ENCODE results near the gene ZAP70. TPM values are rescaled to one million over a fixed set of nuclear protein-coding genes. Genes with fewer than 3 reads are reported as not detected.
"Not testable (repeated sequence)": the region's sequence is repeated elsewhere in the genome, so short reads cannot be mapped to it uniquely, and the experiment has no call there.

Gene ZAP70
- total and polyA plus RNA-seq, 10 of the 15 experiments (the other 5 are each of a cell fraction or from before 2014, with no cell fraction given), result 0.18 to 2.9 (median 1.2) TPM; not detected in 1

DNA sequence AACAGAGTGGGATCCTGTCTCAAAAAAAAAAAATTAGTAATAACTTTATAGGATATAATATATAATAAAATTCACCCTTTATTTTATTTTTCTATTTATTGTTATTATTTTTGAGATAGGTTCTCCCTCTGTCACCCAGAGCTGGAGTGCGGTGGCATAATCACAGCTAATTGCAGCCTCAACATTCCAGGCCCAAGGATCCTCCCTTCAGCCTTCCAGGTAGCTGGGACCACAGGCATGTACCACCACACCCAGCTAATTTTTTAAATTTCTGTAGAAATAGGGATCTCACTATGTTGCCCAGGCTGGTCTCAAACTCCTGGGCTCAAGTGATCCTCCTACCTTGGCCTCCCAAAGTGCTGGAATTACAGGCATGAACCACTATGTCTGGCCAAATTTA is 42.9 kb upstream of the ZAP70 start:
- RAD21 ChIA-PET (ENCODE audit: unreplicated experiment), result interaction anchor here (0.9 kb wide), 1 partner anchor 26 kb away, joined by 3 read pairs; no protein-coding TSS in a partner anchor
- no peaks in the 10 kb centered on the region for H3K79me2 ChIP-seq (ENCODE audit: control insufficient read depth, insufficient read depth, low read length)
- no peak overlapping the region for H2AFZ ChIP-seq (ENCODE audit: control insufficient read depth, low read depth, low read length)
- in situ Hi-C loops (cut with MboI) (no loop called here), intact Hi-C loops (cut with micrococcal nuclease; ENCODE audit: unreplicated experiment) (no loop called here)
- peaks cover 9% of the 10 kb centered on the region for H3K4me1 ChIP-seq (ENCODE audit: control insufficient read depth, insufficient read depth, low read length)
- no peaks in the 10 kb centered on the region for H3K27me3 ChIP-seq (replicated peaks in 1 of 2; ENCODE audit: control insufficient read depth in 2 of 2, insufficient read depth in 2 of 2, low read length in 1 of 2)
- SMC1A ChIA-PET (ENCODE audit: uncharacterized antibody, unreplicated experiment), result interaction anchor here (0.6 to 1.1 kb wide), 3 partner anchors 9 to 717 kb away, joined by 3 read pairs; no protein-coding TSS in a partner anchor
- 100% methylated on average over 1 of the region's 1 CpG for WGBS (ENCODE audit: insufficient coverage, insufficient replicate concordance, low lambda C conversion rate, missing lambda C conversion rate)
- H4K20me1 ChIP-seq (ENCODE audit: control insufficient read depth, insufficient read depth), result no peaks in the 10 kb centered on the region
- no peak for FAIRE-seq
- H3K27ac ChIP-seq (ENCODE audit: control insufficient read depth, insufficient read depth), result no peak overlapping the region
- CTCF ChIA-PET, result interaction anchor here (1.0 to 1.9 kb wide), 3 partner anchors 12 to 80 kb away, joined by 4 to 7 read pairs (median 6); no protein-coding TSS in a partner anchor
- no peak overlapping the region for H3K4me2 ChIP-seq (ENCODE audit: control insufficient read depth, insufficient read depth)
- TF ChIP-seq BACH1 (IDR thresholded peaks at IDR 0.05; ENCODE audit: borderline replicate concordance) (no peak), HDAC2 (IDR thresholded peaks at IDR 0.05) (no peak), ATF7 (IDR thresholded peaks at IDR 0.05; ENCODE audit: low read depth) (no peak), BMI1 (IDR thresholded peaks at IDR 0.05; ENCODE audit: borderline replicate concordance) (no peak), KLF5 (IDR thresholded peaks at IDR 0.05; ENCODE audit: partially characterized antibody) (no peak), HDAC6 (IDR thresholded peaks at IDR 0.05; ENCODE audit: unreplicated experiment) (no peak), RAD51 (IDR thresholded peaks at IDR 0.05) (no peak), CBX3 (IDR thresholded peaks at IDR 0.05; ENCODE audit: borderline replicate concordance, low read depth) (no peak), POU2F2 (IDR thresholded peaks at IDR 0.05; ENCODE audit: borderline replicate concordance, low read depth, low read length) (no peak)
- no peak overlapping the region for H3K9ac ChIP-seq (ENCODE audit: control insufficient read depth, insufficient read depth, low read length)
- no peaks in the 10 kb centered on the region for H3K36me3 ChIP-seq (ENCODE audit: control insufficient read depth in 2 of 2, insufficient read depth in 2 of 2, low read length in 1 of 2)
- BruUV-seq (replicated peaks), result no TSS peak
- ATAC-seq, result no peak
- H3K4me3 ChIP-seq, result no peak overlapping the region
- H3K9me3 ChIP-seq (replicated peaks; ENCODE audit: control insufficient read depth, insufficient read depth, low read length), result no peaks in the 10 kb centered on the region
- POLR2A ChIA-PET, result no interaction called here
- no peak for DNase-seq (ENCODE audit: low read depth, low spot score)

DNA sequence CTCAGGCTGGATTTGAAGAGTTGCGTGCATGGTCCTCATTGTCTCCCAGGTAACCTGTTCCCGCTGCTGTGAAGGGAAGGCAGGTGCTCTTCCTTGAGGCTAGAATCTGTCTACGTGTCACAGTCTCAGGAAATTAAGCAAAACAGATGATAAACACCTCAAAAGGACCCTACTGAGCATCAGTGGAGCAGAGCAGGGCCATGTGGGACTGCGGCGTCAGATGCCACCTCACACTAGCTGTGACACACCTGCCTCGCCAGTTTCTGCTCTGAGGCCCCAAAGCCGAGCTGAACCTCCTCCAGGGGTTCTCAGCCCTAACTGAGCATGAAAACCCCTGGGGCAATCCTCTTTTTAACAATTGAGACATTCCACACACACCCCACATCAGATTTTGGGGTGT is 41.9 kb upstream of the ZAP70 start:
- FAIRE-seq, result no peak
- Histone ChIP-seq H2AFZ (ENCODE audit: control insufficient read depth, low read depth, low read length) (no peak overlapping the region), H3K9ac (ENCODE audit: control insufficient read depth, insufficient read depth, low read length) (no peak overlapping the region), H3K79me2 (ENCODE audit: control insufficient read depth, insufficient read depth, low read length) (no peaks in the 10 kb centered on the region), H3K4me3 (no peak overlapping the region), H3K4me1 (ENCODE audit: control insufficient read depth, insufficient read depth, low read length) (peaks cover 9% of the 10 kb centered on the region), H4K20me1 (ENCODE audit: control insufficient read depth, insufficient read depth) (no peaks in the 10 kb centered on the region), H3K27ac (ENCODE audit: control insufficient read depth, insufficient read depth) (no peak overlapping the region), H3K9me3 (replicated peaks; ENCODE audit: control insufficient read depth, insufficient read depth, low read length) (no peaks in the 10 kb centered on the region), H3K4me2 (ENCODE audit: control insufficient read depth, insufficient read depth) (no peak overlapping the region), H3K36me3 (ENCODE audit: control insufficient read depth in 2 of 2, insufficient read depth in 2 of 2, low read length in 1 of 2) (no peaks in the 10 kb centered on the region), H3K27me3 (replicated peaks in 1 of 2; ENCODE audit: control insufficient read depth in 2 of 2, insufficient read depth in 2 of 2, low read length in 1 of 2) (no peaks in the 10 kb centered on the region)
- no peak for DNase-seq (ENCODE audit: low read depth, low spot score)
- 80% methylated on average over 7 of the region's 7 CpGs for whole genome bisulfite sequencing (ENCODE audit: insufficient coverage, insufficient replicate concordance, low lambda C conversion rate, missing lambda C conversion rate)
- CTCF ChIA-PET, result interaction anchor here (1.9 kb wide), 1 partner anchor 81 kb away, joined by 6 read pairs; no protein-coding TSS in a partner anchor
- RAD21 ChIA-PET (ENCODE audit: unreplicated experiment), result no interaction called here
- POLR2A ChIA-PET, result no interaction called here
- no peak for ATAC-seq
- in situ Hi-C loops (cut with MboI) (no loop called here), intact Hi-C loops (cut with micrococcal nuclease; ENCODE audit: unreplicated experiment) (no loop called here)
- SMC1A ChIA-PET (ENCODE audit: uncharacterized antibody, unreplicated experiment), result no interaction called here
- TF ChIP-seq KAT2A (conservative IDR thresholded peaks at IDR 0.05; ENCODE audit: control insufficient read depth, low read depth, low read length), result no peak
- TF ChIP-seq, protein P1, sequence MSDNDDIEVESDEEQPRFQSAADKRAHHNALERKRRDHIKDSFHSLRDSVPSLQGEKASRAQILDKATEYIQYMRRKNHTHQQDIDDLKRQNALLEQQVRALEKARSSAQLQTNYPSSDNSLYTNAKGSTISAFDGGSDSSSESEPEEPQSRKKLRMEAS (IDR thresholded peaks at IDR 0.05; ENCODE audit: low read depth, low read length), result no peak
- BruUV-seq (replicated peaks), result no TSS peak

DNA sequence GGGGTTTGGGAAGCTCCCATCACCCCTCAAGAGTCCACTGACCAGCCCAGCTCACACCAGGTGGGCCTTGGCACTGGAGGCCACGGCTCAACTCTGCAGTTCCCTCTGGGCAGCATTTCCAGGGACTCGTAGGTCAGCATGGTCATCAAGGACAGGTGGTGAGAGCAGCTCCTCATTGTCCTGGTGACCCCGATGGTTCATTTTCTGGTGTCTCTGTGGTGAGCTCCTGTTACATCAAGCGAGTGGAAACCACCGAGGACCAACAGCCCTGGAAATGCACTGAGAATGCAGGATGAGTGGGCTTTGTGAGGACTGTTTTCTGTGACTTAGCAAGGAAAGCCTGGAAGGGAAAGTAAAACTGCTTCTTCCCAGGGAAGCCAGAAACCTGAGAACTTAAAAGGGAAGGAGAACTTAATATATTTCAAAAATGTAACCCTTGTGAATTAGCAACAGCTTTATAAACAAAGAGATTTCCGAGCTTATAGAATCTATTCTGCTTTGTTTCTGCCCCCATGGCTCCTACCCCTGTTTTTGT is 40.7 kb upstream of the ZAP70 start:
- H3K27ac ChIP-seq (ENCODE audit: control insufficient read depth, insufficient read depth); H3K27me3 ChIP-seq (replicated peaks in 1 of 2; ENCODE audit: control insufficient read depth in 2 of 2, insufficient read depth in 2 of 2, low read length in 1 of 2); H3K79me2 ChIP-seq (ENCODE audit: control insufficient read depth, insufficient read depth, low read length); H3K36me3 ChIP-seq (ENCODE audit: control insufficient read depth in 2 of 2, insufficient read depth in 2 of 2, low read length in 1 of 2); H3K4me1 ChIP-seq (ENCODE audit: control insufficient read depth, insufficient read depth, low read length); H3K4me3 ChIP-seq; BruUV-seq (replicated peaks); ATAC-seq; H3K4me2 ChIP-seq (ENCODE audit: control insufficient read depth, insufficient read depth); in situ Hi-C loops (cut with MboI); H3K9me3 ChIP-seq (replicated peaks; ENCODE audit: control insufficient read depth, insufficient read depth, low read length); H2AFZ ChIP-seq (ENCODE audit: control insufficient read depth, low read depth, low read length); FAIRE-seq; H4K20me1 ChIP-seq (ENCODE audit: control insufficient read depth, insufficient read depth); H3K9ac ChIP-seq (ENCODE audit: control insufficient read depth, insufficient read depth, low read length); DNase-seq (ENCODE audit: low read depth, low spot score); intact Hi-C loops (cut with micrococcal nuclease; ENCODE audit: unreplicated experiment): not testable (repeated sequence)
- ChIA-PET POLR2A (interaction anchor here (0.6 to 2.4 kb wide), 4 partner anchors 9 to 27 kb away, joined by 3 to 40 read pairs (median 6); partner anchors contain the start of genes ACTR1B and COX5B), SMC1A (ENCODE audit: uncharacterized antibody, unreplicated experiment) (interaction anchor here (0.8 to 2.0 kb wide), 6 partner anchors 8 to 27 kb away, joined by 3 to 17 read pairs (median 3); partner anchors contain the start of gene ACTR1B), RAD21 (ENCODE audit: unreplicated experiment) (interaction anchor here (0.6 to 1.8 kb wide), 5 partner anchors 8 to 27 kb away, joined by 3 to 8 read pairs (median 3); partner anchors contain the start of genes ACTR1B and COX5B), CTCF (interaction anchor here (1.5 to 1.6 kb wide), 3 partner anchors 8 to 82 kb away, joined by 7 to 14 read pairs (median 12); partner anchors contain the start of gene ACTR1B)
- WGBS (ENCODE audit: insufficient coverage, insufficient replicate concordance, low lambda C conversion rate, missing lambda C conversion rate), result 89% methylated on average over 6 of the region's 6 CpGs
